Mesenchymal stem cell (in vitro differentiated cells and primary cell): ENCODE data around the gene NGB.

Source experiments
- DNase-seq: peaks from one replicate; pipeline ENCODE4 v3.0.0-alpha.2; 2013
- H2AFZ ChIP-seq: one replicate; pipeline ENCODE4 v1.6.1; 2013; ENCODE audit warnings: low read depth, mild to moderate bottlenecking, control low read depth, inconsistent platforms, low read length, moderate library complexity
- H2AK5ac ChIP-seq: 2 replicates; pipeline ENCODE4 v1.6.1; 2013; ENCODE audit warnings: low read length, moderate library complexity, mild to moderate bottlenecking, inconsistent platforms; ENCODE audit not compliant: severe bottlenecking
- H2BK120ac ChIP-seq: one replicate; pipeline ENCODE4 v1.6.1; 2013; ENCODE audit warnings: low read depth, mild to moderate bottlenecking, inconsistent platforms, low read length, moderate library complexity
- H2BK12ac ChIP-seq, 2 experiments: one replicate each; pipeline ENCODE4 v1.6.1; 2013; ENCODE audit warnings: inconsistent platforms in 2 of 2, low read length in 2 of 2, mild to moderate bottlenecking in 2 of 2, moderate library complexity in 2 of 2, control low read depth in 1 of 2
- H2BK15ac ChIP-seq: one replicate; pipeline ENCODE4 v1.6.1; 2013; ENCODE audit warnings: mild to moderate bottlenecking, low read depth, inconsistent platforms; ENCODE audit not compliant: poor library complexity, severe bottlenecking
- H2BK5ac ChIP-seq: 2 replicates; pipeline ENCODE4 v1.6.1; 2013; ENCODE audit warnings: low read depth, mild to moderate bottlenecking, low read length, control low read depth, inconsistent platforms; ENCODE audit not compliant: poor library complexity, severe bottlenecking
- H3K14ac ChIP-seq, 2 experiments: one replicate each; pipeline ENCODE4 v1.6.1; 2013; ENCODE audit warnings: inconsistent platforms in 2 of 2, low read length in 2 of 2, control low read depth in 1 of 2, mild to moderate bottlenecking in 1 of 2, moderate library complexity in 1 of 2
- H3K18ac ChIP-seq, 2 experiments: one replicate each; pipeline ENCODE4 v1.6.1; 2013; ENCODE audit warnings: inconsistent platforms in 2 of 2, low read length in 2 of 2, control low read depth in 1 of 2, low read depth in 1 of 2, mild to moderate bottlenecking in 1 of 2
- H3K23ac ChIP-seq, 2 experiments: one replicate each; pipeline ENCODE4 v1.6.1; 2013; ENCODE audit warnings: inconsistent platforms in 2 of 2, low read length in 2 of 2, mild to moderate bottlenecking in 2 of 2, moderate library complexity in 2 of 2, control low read depth in 1 of 2
- H3K27ac ChIP-seq: 2 replicates; pipeline ENCODE4 v1.5.1; 2013; ENCODE audit warnings: mild to moderate bottlenecking, moderate library complexity, low read length, control low read depth, inconsistent platforms; ENCODE audit not compliant: poor library complexity, severe bottlenecking
- H3K27me3 ChIP-seq, 2 experiments: 2 replicates each; pipeline versions ENCODE4 v1.6.1 to v1.7.0; 2013; ENCODE audit warnings: low read length in 2 of 2, mild to moderate bottlenecking in 2 of 2, moderate library complexity in 2 of 2, control low read depth in 1 of 2, inconsistent platforms in 1 of 2; ENCODE audit not compliant: control insufficient read depth in 1 of 2, insufficient read depth in 1 of 2
- H3K36me3 ChIP-seq, 2 experiments: 2 replicates each; pipeline versions ENCODE4 v1.6.1 to v1.7.0; 2013; ENCODE audit warnings: low read length in 2 of 2, control low read depth in 1 of 2, inconsistent platforms in 1 of 2, low read depth in 1 of 2, mild to moderate bottlenecking in 1 of 2; ENCODE audit not compliant: insufficient read depth in 2 of 2, control insufficient read depth in 1 of 2
- H3K4ac ChIP-seq, 2 experiments: one replicate each; pipeline ENCODE4 v1.6.1; 2013; ENCODE audit warnings: inconsistent platforms in 2 of 2, low read length in 2 of 2, mild to moderate bottlenecking in 2 of 2, moderate library complexity in 2 of 2, control low read depth in 1 of 2, low read depth in 1 of 2
- H3K4me1 ChIP-seq: 2 replicates; pipeline ENCODE4 v1.6.1; 2013; ENCODE audit warnings: low read depth, low read length, control low read depth; ENCODE audit not compliant: control insufficient read depth, insufficient read depth
- H3K4me2 ChIP-seq: 2 replicates; pipeline ENCODE4 v1.6.1; 2013; ENCODE audit warnings: low read length, mild to moderate bottlenecking, inconsistent platforms; ENCODE audit not compliant: poor library complexity, severe bottlenecking
- H3K4me3 ChIP-seq, 2 experiments: 2 replicates each; pipeline versions ENCODE4 v1.5.1 to v1.7.0; 2013; ENCODE audit warnings: low read length in 2 of 2, mild to moderate bottlenecking in 2 of 2, control low read depth in 1 of 2, low read depth in 1 of 2; ENCODE audit not compliant: insufficient read depth in 1 of 2
- H3K79me1 ChIP-seq: replicated peaks from 2 replicates; pipeline ENCODE4 v1.6.1; 2013; ENCODE audit warnings: mild to moderate bottlenecking, control low read depth, low read length, inconsistent platforms; ENCODE audit not compliant: poor library complexity, severe bottlenecking
- H3K9ac ChIP-seq: 2 replicates; pipeline ENCODE4 v1.7.0; 2013; ENCODE audit warnings: mild to moderate bottlenecking, low read length, moderate library complexity
- H3K9me3 ChIP-seq: 2 replicates; pipeline ENCODE4 v1.7.0; 2013; ENCODE audit warnings: mild to moderate bottlenecking, low read length; ENCODE audit not compliant: control insufficient read depth
- H4K8ac ChIP-seq: one replicate; pipeline ENCODE4 v1.6.1; 2013; ENCODE audit warnings: inconsistent platforms, mild to moderate bottlenecking, low read length, moderate library complexity
- H4K91ac ChIP-seq: one replicate; pipeline ENCODE4 v1.6.1; 2013; ENCODE audit warnings: mild to moderate bottlenecking, low read length, inconsistent platforms
- WGBS: methylation state at CpG from one replicate; pipeline ENCODE4 v1.1.7; 2013; ENCODE audit warnings: mixed read lengths; 5-methylcytosine and 5-hydroxymethylcytosine counted together

The NGB gene

DNA sequence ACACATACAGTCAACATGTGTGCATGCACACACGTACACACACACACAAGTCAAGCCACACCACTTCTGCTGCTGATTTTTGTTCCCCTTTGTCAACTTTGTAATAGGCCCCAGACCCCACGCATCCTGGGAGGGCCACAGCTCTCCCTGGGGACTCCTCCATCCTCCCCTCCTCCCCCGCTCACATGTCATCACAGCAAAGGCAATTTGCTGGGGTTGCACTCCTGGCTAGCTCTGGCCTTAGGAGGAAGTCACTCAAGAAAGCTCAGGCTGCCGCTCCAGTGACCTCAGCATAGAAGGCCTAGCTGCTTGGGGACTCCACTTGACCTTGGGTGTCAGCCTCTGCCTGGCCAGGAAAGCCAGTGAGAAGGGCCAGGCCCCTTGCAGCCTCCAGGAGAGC, 27.2 kb downstream of the NGB start:
- Histone ChIP-seq H2BK5ac (no peak overlapping the region), H3K14ac (no peak overlapping the region), H3K79me1 (no peaks in the 10 kb centered on the region), H3K9me3 (no peaks in the 10 kb centered on the region), H3K27ac (no peak overlapping the region), H3K36me3 (no peaks in the 10 kb centered on the region), H3K4ac (no peak overlapping the region), H2BK12ac (no peak overlapping the region), H4K91ac (no peak overlapping the region), H2AFZ (no peak overlapping the region), H3K4me1 (no peaks in the 10 kb centered on the region), H3K27me3 (peaks cover 4 to 12% of the 10 kb centered on the region in 2 experiments), H3K23ac (no peak overlapping the region), H2AK5ac (no peak overlapping the region), H4K8ac (no peak overlapping the region), H2BK15ac (no peak overlapping the region), H3K9ac (no peak overlapping the region), H3K18ac (no peak overlapping the region), H3K4me2 (no peak overlapping the region), H2BK120ac (no peak overlapping the region), H3K4me3 (no peak overlapping the region)
- no peak for DNase-seq
- WGBS: 55% methylated on average over 4 of the region's 4 CpGs

DNA sequence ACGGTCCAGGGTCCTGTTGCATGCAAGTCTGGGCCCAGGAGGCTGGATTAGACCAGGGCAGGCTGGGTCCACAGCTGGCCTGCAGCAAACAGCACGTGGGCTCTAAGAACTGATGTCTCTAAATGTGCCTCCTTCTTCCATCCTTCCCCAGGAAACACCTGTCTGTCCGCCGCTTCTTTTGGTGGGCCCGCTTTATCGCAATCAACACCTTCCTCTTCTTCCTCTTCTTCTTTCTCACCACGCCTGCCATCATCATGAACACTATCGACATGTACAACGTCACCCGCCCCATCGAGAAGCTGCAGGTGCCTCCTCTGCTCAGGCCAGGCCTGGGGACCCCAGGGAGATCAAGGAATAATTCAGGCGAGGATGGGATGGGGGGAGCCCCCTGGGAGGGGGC, 28.3 kb downstream of the NGB start:
- DNase-seq: no peak
- no peak overlapping the region for H3K18ac ChIP-seq
- no peak overlapping the region for H4K91ac ChIP-seq
- H3K36me3 ChIP-seq: no peaks in the 10 kb centered on the region
- H2BK120ac ChIP-seq: no peak overlapping the region
- no peaks in the 10 kb centered on the region for H3K79me1 ChIP-seq
- no peak overlapping the region for H3K14ac ChIP-seq
- no peak overlapping the region for H3K4me3 ChIP-seq
- no peak overlapping the region for H3K23ac ChIP-seq
- no peak overlapping the region for H3K9ac ChIP-seq
- peaks cover 4 to 9% of the 10 kb centered on the region in 2 experiments for H3K27me3 ChIP-seq
- no peak overlapping the region for H2BK5ac ChIP-seq
- H3K27ac ChIP-seq: no peak overlapping the region
- no peak overlapping the region for H3K4me2 ChIP-seq
- H3K4me1 ChIP-seq: no peaks in the 10 kb centered on the region
- H2BK15ac ChIP-seq: no peak overlapping the region
- no peak overlapping the region for H2AFZ ChIP-seq
- H3K4ac ChIP-seq: no peak overlapping the region
- no peak overlapping the region for H2AK5ac ChIP-seq
- 82% methylated on average over 12 of the region's 12 CpGs for WGBS
- H4K8ac ChIP-seq: no peak overlapping the region
- H2BK12ac ChIP-seq: no peak overlapping the region
- H3K9me3 ChIP-seq: no peaks in the 10 kb centered on the region

DNA sequence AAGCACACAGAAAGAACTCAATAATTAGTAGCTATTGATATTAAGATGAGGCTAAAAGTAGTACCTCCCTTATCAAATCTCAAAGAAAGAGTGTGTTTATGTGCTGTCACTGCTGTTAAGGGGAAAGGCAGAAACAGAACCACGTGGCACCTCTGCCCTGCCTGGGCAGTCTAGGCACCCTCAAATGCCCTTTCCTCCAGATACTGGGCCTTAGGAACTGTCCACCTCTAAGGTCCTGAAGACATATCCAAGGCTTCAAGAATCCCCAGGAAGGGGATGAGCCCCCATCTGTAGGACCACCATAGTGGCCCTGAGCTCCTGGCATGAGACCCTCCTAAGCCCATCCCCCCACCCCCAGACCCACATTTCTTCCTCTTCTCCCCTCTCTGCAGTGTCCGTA, 29.1 kb downstream of the NGB start:
- WGBS: 50% methylated on average over 2 of the region's 2 CpGs
- Histone ChIP-seq H3K23ac (no peak overlapping the region), H4K8ac (no peak overlapping the region)

DNA sequence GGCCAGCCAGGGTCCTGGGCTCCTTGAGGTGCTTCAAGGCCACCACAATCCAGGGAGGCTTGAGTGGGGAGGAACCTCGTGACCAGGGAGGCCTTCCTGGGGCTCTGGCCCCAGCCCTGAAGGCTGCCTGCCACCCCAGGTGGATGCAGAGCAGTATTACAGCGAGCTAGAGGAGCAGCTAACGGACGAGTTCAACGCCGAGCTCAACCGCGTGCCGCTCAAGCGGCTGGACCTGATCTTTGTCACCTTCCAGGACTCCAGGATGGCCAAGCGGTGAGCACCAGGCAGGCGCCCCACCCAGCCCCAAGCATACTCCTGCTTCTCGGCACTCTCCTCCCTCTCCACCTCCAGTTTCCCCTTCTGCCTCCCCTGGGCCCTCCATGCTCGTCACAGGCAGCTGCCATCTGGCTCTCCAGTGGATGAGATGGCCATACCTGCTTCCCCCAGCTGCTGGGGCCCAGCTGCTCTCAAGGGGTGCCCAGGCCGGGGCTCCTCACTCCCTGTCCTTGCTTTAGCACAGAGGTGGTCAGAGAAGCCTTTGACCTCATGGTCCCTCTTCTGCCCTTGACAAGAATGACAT, 30.6 kb downstream of the NGB start:
- H3K4me3 ChIP-seq: no peak overlapping the region
- no peak overlapping the region for H2BK15ac ChIP-seq
- H3K27ac ChIP-seq: no peak overlapping the region
- no peaks in the 10 kb centered on the region for H3K79me1 ChIP-seq
- no peak overlapping the region for H3K9ac ChIP-seq
- no peak overlapping the region for H3K18ac ChIP-seq
- no peak for DNase-seq
- H3K4me2 ChIP-seq: no peak overlapping the region
- no peaks in the 10 kb centered on the region for H3K36me3 ChIP-seq
- H2AFZ ChIP-seq: no peak overlapping the region
- H3K27me3 ChIP-seq: peaks cover 0 to 15% of the 10 kb centered on the region in 2 experiments
- H2BK120ac ChIP-seq: no peak overlapping the region
- H2BK5ac ChIP-seq: no peak overlapping the region
- no peaks in the 10 kb centered on the region for H3K9me3 ChIP-seq
- no peak overlapping the region for H2BK12ac ChIP-seq
- H4K8ac ChIP-seq: no peak overlapping the region
- H3K4ac ChIP-seq: no peak overlapping the region
- H3K23ac ChIP-seq: no peak overlapping the region
- H2AK5ac ChIP-seq: no peak overlapping the region
- WGBS: 84% methylated on average over 15 of the region's 15 CpGs
- no peak overlapping the region for H3K14ac ChIP-seq
- H4K91ac ChIP-seq: no peak overlapping the region
- H3K4me1 ChIP-seq: no peaks in the 10 kb centered on the region

More for the DNA sequence above, 29.1 kb downstream of the NGB start:
- H2BK5ac ChIP-seq: no peak overlapping the region
- H3K79me1 ChIP-seq: no peaks in the 10 kb centered on the region
- H3K4ac ChIP-seq: no peak overlapping the region
- no peak overlapping the region for H3K27ac ChIP-seq
- no peaks in the 10 kb centered on the region for H3K36me3 ChIP-seq
- no peaks in the 10 kb centered on the region for H3K4me1 ChIP-seq
- no peak overlapping the region for H2AFZ ChIP-seq
- H3K9ac ChIP-seq: no peak overlapping the region
- H2BK120ac ChIP-seq: no peak overlapping the region
- no peak overlapping the region for H2BK12ac ChIP-seq
- no peak overlapping the region for H2AK5ac ChIP-seq
- no peak overlapping the region for H3K18ac ChIP-seq
- no peak overlapping the region for H3K4me2 ChIP-seq
- no peak for DNase-seq
- no peak overlapping the region for H2BK15ac ChIP-seq
- H3K27me3 ChIP-seq: peaks cover 4 to 15% of the 10 kb centered on the region in 2 experiments
- no peaks in the 10 kb centered on the region for H3K9me3 ChIP-seq
- H3K4me3 ChIP-seq: no peak overlapping the region
- H4K91ac ChIP-seq: no peak overlapping the region
- no peak overlapping the region for H3K14ac ChIP-seq
